CD1c-positive myeloid dendritic cell (primary cell): Measurements from ENCODE around the gene EFNA2.

ENCODE experiments used
- DNase-seq: peaks from one replicate; pipeline ENCODE4 v3.0.0-alpha.2; 2016; ENCODE audit errors: extremely low spot score

The EFNA2 gene

GRCh38 chr19:1249298-1249989 is 36.2 kb upstream of the EFNA2 start:
- DNase-seq = peak; percentile 98

- DNase-seq = no peak
Observed at GRCh38 chr19:1249990-1250436, 35.7 kb upstream of the EFNA2 start.

- DNase-seq = peak; percentile 53
Observed at GRCh38 chr19:1250437-1251260, 35.0 kb upstream of the EFNA2 start.

- peak; percentile 93 for DNase-seq
Observed at GRCh38 chr19:1251330-1252220, 34.1 kb upstream of the EFNA2 start.

GRCh38 chr19:1252221-1252820 is 33.4 kb upstream of the EFNA2 start:
- peak; percentile 88 for DNase-seq

GRCh38 chr19:1252821-1253513 is 32.7 kb upstream of the EFNA2 start:
- peak; percentile 90 for DNase-seq

- DNase-seq = no peak
Observed at GRCh38 chr19:1253514-1254080, 32.1 kb upstream of the EFNA2 start.

GRCh38 chr19:1254081-1254527 is 31.6 kb upstream of the EFNA2 start:
- peak; percentile 51 for DNase-seq

- DNase-seq = no peak
Observed at GRCh38 chr19:1254530-1255185, 31.0 kb upstream of the EFNA2 start.

- DNase-seq = no peak
Observed at GRCh38 chr19:1255186-1256161, 30.2 kb upstream of the EFNA2 start.

GRCh38 chr19:1256646-1257474 is 28.8 kb upstream of the EFNA2 start:
- no peak for DNase-seq

GRCh38 chr19:1257475-1258162 is 28.1 kb upstream of the EFNA2 start:
- DNase-seq = peak; percentile 47

- DNase-seq = no peak
Observed at GRCh38 chr19:1258163-1258492, 27.5 kb upstream of the EFNA2 start.

GRCh38 chr19:1258707-1259205 is 26.9 kb upstream of the EFNA2 start:
- no peak for DNase-seq

GRCh38 chr19:1259206-1259875 is 26.3 kb upstream of the EFNA2 start:
- DNase-seq = peak; percentile 69

- DNase-seq = peak; percentile 86
Observed at GRCh38 chr19:1259876-1260748, 25.6 kb upstream of the EFNA2 start.
